ENCODE results near the gene SLC24A3.

DNA sequence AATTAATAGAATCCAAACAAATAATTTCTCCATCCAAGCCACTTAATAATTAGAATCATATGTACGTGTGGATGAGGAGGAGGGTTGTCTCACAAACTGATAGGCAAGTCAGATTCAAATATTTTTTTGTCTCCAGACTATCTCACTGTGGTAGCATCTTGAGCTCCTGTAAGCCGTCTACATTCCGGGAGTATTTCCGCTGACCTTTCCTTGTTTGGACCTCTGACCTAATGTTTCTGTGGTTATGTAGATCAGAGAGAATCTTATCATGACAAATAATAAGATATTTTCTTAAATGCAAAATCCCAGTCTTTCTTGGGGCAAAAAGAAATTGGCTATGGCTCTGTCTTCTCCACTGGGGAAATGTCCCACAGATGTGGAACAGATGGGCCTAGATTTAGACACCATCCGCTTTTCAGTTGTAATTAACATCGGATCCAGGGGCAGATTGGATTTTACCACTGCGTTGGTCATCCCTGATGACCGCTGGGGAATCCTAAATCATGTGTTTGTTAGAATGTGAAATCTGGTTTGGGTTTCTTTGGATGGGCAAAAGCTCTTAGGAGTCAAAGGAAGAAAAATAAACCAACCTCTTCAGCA lies 348.5 kb downstream of the SLC24A3 start:
- TF ChIP-seq, protein P1, sequence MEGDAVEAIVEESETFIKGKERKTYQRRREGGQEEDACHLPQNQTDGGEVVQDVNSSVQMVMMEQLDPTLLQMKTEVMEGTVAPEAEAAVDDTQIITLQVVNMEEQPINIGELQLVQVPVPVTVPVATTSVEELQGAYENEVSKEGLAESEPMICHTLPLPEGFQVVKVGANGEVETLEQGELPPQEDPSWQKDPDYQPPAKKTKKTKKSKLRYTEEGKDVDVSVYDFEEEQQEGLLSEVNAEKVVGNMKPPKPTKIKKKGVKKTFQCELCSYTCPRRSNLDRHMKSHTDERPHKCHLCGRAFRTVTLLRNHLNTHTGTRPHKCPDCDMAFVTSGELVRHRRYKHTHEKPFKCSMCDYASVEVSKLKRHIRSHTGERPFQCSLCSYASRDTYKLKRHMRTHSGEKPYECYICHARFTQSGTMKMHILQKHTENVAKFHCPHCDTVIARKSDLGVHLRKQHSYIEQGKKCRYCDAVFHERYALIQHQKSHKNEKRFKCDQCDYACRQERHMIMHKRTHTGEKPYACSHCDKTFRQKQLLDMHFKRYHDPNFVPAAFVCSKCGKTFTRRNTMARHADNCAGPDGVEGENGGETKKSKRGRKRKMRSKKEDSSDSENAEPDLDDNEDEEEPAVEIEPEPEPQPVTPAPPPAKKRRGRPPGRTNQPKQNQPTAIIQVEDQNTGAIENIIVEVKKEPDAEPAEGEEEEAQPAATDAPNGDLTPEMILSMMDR (IDR thresholded peaks at IDR 0.05): no peak
- TF ChIP-seq POLR2A (IDR thresholded peaks at IDR 0.05) (no peak), EP300 (IDR thresholded peaks at IDR 0.05) (no peak)

All from upper lobe of left lung (tissue), 4 donors.